HG02885 (cell line): Measurements from ENCODE around the gene DDX51.
"Not testable (repeated sequence)": the region's sequence is repeated elsewhere in the genome, so short reads cannot be mapped to it uniquely, and the experiment has no call there.

Source experiments
- ATAC-seq: cut with Tn5 transposase; IDR thresholded peaks from one replicate; pipeline ENCODE4 v1.9.1; 2021; ENCODE audit warnings: mild to moderate bottlenecking; ENCODE audit not compliant: unreplicated experiment, poor library complexity

The DDX51 gene

DNA sequence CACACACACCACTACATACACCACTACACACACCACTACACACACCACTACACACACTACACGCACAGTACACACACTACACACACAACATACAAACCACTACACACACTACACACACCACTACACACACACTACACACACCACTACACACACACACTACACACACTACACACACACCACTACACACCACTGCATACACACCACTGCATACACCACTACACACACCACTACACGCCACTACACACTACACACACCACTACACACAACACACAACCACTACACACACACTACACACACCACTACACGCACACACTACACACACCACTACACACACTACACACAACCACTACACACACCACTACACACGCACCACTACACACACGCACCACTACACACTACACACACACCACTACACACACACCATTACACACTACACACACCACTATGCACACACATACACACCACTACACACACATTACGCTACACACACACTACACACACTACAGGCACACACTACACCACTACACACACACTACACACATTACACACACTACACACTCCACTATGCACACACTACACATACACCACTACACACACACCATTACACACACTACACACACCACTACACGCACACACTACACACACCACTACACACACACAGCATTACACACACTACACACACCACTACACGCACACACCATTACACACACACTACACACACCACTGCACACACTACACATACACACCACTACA, 12.6 kb upstream of the DDX51 start:
- no peak for ATAC-seq

DNA sequence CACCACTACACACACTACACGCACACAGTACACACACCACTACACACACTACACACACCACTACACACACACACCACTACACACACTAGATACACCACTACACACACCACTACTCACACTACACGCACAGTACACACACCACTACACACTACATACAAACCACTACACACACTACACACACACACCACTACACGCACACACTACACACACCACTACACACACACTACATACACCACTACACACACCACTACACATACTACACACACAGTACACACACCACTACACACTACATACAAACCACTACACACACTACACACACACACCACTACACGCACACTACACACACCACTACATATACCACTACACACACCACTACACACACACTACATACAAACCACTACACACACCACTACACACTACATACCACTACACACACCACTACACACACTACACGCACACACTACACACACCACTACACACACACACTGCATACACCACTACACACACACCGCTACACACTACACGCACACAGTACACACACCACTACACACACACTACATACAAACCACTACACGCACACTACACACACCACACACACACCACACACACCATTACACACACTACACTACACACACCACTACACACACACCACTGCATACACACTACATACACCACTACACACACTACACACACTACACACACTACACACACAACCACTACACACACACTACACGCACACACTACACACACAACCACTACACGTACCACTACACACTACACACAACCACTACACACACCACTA, 11.9 kb upstream of the DDX51 start:
- no peak for ATAC-seq

DNA sequence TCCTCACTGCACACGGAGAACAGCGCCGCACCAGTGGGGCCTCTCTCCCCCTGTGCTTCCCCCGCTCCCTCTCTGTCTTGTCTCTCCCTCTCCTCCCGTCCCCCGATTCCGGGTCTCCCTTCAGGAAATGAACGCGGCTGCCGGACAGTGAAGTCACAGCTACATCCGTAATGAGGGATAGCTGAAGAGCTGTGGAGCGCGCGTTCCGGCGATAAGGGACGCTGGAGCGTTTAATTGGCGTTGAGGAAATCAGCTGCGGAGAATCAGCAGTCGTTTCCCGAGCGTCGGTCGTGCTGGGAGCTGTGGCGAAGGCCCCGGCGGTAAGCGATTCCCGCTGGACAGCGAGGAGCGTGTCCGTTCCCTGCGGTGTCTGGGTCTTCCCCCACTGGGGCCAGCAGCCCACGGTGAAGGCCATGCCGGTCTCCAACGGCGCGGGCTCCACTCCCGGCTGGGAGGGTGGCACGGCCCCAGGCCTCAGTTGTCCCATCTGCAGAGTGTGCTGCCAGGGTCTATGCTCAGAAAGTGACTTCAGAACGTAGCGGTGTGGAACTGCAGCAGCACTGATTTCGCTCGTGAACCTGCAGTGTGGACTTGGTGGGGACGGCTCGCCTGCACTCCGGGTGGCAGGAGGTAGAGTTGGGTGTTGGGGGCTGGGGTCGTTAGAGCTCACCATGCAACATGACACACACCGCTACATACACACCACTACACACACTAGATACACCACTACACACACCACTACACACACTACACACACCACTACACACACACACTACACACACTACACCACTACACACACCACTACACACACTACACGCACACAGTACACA, 11.0 kb upstream of the DDX51 start:
- ATAC-seq: no peak

DNA sequence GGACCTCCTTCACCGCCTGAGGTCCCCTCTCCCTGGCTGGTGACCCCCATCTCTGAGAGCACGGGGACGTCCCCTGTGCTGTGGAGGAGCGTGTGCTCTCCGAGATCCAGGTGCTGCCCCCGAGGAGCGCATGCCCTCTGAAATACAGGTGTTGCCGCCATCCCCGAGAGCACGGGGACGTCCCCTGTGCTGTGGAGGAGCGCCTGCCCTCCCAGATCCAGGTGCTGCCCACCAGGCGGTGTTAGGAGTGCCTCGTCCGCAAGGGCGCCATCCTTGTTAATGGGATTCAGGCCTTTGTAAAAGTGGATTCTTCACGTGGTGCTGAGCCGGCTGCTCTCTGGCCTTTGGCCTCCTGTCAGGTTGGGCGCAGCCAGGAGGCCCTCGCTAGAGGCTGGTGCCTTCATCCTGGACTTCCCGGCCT, 10.2 kb upstream of the DDX51 start:
- no peak for ATAC-seq

DNA sequence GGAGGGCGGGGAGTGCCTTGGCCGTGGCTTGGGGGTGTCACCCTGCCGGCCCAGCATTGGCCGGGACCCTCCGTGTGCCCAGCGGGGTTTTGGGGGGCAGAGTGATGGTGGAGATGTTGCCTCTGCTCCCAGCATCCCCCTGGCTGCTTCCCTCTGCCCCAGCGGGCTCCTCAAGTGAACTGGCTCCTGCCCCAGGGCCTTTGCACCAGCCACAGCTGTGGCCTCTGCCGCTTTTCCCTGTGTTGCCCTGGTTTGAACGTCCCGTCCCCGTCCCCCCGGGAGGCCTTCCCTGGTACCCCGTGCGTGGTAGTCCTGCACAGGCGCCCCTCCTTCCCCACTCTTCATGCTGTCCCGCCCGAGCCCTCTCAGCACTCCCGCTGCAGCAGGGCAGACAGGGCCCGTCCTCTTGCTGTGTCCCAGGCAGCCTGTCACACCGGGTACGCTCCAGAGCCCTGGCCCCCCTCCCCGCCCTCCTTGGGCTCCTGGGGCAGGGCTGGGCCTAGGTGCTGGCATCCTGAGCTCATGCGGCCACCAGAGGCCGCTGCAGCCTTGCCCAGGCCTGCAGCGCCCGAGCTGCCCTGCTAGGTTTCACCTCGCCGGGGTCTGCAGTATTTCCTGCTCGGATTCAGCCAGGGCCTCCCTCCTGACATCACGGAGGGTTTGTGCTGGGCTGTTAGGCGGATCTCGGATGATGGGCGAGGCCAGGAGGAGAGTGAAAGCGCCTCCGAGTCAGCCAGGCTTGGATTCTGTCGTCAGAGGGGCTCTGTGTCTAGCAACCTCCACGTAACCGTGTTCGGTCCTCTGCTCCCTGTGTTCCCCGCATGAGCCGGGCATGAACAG, 9.6 kb upstream of the DDX51 start:
- peak; percentile 83 for ATAC-seq

DNA sequence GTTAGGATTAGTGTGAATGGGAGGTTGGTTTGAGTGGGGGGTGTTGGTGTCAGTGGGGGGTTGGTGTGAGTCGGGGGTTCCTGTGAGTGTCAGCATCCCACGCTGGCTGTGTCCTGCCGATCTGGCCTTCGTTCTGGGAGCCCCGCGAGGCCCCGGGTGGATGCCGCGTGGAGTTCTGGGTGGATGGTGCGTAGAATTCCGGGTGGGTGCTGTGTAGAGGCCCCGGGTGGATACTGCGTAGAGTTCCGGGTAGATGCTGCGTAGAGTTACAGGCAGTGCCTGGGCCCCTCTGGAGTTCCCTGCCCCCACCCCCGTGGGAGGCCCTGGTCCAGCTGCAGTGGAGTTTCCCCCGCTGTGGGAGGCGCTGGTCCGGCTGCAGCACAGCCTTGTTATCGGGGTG, 8.8 kb upstream of the DDX51 start:
- no peak for ATAC-seq

DNA sequence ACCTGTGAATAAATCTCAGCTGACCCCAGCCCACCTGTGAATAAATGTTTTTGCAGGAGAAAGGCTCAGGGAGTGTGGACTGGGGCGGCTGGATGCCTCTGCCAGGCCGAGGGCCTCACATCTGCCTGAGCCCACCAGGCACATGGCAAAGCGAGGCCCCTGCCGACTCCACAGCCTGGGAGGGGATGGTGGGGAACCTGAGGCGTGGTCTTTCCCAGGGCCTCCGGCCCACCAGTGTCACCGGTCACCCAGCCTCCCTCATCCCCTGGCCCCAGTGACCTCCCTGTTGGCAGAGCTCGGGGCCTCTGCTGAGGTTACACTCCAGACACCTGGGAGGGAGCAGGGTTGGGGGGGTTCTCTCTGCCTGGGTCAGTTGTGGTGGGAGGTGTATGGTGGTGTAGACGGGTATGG, 8.3 kb upstream of the DDX51 start:
- ATAC-seq: no peak

DNA sequence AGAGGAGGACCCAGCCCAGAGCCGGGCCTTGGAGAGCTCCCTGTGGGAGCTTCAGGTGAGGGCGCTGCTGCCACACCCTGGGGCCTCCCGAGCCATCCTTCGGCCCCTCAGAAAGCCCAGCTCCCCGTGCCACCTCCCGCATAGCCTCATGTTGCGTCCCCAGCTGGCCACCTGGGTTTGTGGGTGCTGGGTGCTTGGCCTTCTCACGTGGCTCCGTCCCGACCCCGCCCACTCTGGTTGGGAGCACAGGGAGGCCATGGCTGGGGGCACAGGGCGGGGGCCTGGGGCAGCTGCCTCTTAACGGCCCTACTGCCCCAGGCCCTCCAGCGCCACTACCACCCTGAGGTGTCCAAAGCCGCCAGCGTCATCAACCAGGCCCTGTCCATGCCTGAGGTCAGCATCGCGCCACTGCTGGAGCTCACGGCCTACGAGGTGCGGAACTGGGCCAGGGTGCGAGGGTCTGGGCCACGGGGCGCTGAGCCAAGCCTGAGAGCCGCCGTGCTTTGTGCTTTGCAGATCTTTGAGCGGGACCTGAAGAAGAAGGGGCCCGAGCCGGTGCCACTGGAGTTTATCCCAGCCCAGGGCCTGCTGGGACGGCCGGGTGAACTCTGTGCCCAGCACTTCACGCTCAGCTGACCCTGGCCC, 7.8 kb upstream of the DDX51 start:
- no peak for ATAC-seq

DNA sequence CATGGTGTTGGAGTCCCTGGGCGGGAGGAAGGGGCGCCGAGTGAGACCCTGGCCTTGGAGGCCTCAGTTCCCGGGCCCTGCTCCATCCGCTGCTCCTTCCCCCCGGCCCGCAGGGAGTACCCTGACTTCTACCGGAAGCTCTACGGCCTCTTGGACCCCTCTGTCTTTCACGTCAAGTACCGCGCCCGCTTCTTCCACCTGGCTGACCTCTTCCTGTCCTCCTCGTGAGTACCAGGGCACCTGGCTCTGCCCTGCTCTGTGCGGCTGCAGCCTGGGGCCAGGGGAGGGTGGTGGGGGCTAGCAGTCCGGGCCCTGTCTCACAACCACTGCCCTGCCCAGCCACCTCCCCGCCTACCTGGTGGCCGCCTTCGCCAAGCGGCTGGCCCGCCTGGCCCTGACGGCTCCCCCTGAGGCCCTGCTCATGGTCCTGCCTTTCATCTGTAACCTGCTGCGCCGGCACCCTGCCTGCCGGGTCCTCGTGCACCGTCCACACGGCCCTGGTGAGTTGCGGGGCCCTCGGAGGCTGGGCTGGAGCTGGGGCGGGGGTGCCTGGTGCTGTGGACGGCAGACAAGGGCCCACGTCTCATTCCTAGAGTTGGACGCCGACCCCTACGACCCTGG, 7.1 kb upstream of the DDX51 start:
- ATAC-seq: no peak

DNA sequence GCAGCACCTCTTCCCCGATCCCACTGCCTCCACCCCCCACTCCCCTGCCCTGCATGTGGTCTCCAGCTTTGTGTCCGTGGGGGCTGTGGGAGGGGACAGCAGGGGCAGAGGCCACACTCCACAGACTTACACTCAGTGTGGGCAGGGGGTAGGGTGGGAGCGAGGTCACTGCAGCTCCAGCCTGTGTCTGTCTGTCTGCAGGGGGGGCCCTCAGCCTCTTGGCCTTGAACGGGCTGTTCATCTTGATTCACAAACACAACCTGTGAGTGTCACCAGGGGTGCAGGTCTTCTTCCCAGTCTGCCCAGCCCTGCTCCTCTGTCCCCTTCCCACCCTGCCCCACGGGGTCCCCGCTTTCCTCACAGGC, 6.6 kb upstream of the DDX51 start:
- no peak for ATAC-seq

DNA sequence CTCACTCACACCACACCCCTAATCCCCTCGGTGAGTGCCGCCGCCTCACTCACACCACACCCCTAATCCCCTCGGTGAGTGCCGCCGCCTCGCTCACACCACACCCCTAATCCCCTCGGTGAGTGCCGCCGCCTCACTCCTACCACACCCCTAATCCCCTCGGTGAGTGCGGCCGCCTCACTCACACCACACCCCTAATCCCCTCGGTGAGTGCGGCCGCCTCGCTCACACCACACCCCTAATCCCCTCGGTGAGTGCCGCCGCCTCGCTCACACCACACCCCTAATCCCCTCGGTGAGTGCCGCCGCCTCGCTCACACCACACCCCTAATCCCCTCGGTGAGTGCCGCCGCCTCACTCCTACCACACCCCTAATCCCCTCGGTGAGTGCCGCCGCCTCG, 5.4 kb upstream of the DDX51 start:
- ATAC-seq: not testable (repeated sequence)

DNA sequence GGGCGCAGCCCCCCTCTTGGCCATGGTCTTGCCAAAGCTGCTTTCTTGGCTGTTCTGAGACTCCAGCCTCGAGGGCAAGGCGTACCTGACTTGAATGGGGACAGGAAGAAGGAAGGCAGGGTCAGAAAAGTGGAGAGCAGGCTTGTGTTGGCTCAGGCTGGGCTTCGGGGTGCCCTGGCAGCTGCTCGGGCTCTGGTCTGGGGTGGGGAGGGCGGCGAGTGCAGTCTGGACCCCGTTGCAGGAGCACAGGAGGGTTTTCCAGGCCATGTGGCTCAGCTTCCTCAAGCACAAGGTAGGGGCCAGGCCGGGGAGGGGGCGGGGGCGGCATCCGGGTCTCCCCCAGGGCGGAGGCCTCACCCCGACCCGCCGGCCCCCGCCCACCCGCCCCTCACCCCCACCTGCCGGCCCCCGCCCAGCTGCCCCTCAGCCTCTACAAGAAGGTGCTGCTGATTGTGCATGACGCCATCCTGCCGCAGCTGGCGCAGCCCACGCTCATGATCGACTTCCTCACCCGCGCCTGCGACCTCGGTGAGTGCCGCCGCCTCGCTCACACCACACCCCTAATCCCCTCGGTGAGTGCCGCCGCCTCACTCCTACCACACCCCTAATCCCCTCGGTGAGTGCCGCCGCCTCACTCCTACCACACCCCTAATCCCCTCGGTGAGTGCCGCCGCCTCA, 4.4 kb upstream of the DDX51 start:
- no peak for ATAC-seq

DNA sequence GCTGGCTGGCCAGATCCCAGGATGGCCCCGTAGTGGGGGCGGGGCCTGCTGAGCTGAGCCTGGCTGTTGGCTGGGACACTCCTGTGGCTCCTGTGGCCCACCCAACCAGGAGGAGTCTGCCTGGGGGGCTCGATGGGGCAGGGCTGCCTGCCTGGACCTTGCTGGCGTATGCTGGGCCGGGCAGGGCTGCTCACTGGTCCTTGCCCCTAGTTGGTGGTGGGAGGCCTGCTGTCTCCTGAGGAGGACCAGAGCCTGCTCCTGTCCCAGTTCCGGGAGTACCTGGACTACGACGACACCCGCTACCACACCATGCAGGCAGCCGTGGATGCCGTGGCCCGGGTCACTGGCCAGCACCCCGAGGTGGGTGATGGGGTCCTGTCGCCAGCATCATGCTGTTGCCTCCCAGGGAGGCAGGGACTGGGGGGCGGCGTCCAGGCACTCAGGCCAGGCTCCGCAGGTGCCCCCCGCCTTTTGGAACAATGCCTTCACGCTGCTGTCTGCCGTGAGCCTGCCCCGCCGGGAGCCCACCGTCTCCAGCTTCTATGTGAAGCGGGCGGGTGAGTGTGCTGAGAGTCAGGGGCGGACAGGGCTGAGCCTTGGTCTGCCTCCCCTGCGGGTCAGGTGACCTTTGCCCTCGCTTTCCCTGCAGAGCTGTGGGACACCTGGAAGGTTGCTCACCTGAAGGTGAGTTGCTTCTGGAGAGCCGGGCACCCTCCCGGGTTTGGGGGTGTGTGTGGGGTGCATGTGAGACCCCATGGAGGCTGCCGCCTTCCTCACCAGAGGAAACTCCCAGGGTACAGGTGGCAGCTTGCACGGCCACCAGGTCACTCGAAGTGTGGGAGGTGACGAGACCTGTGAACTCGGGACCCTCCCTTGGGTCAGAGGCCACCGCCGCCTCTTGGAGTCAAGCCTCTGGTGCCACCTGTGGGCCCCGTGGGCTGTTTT, 3.6 kb upstream of the DDX51 start:
- ATAC-seq: no peak

DNA sequence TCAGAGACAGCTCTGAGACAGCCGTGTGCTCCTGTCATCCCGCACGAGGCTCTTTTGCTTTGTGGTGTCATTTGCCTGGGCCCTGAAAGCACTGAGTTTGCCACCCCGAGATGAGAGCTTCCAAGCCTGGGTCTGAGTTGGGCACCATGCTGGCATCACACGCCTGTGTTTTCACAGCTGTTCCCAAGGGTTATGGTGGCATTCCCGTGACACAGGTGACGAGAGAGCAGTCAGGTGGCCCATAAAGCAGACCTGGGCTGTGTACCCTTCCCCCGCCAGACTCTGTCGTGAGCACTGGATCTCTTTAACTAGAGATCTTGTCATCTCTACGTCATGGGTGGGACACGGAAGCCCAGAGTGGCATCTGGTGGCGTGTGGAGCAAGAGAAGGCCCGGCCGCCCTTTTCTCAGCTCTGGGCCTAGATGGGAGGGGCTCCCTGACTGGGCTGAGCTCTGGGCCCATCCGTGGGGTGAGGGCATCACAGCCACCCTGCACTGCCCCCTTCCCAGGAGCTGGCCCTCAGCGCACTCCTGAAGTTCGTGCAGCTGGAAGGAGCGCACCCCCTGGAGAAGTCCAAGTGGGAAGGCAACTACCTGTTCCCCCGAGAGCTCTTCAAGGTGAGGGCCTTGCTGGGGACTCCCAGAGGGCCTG, 2.8 kb upstream of the DDX51 start:
- ATAC-seq: no peak

DNA sequence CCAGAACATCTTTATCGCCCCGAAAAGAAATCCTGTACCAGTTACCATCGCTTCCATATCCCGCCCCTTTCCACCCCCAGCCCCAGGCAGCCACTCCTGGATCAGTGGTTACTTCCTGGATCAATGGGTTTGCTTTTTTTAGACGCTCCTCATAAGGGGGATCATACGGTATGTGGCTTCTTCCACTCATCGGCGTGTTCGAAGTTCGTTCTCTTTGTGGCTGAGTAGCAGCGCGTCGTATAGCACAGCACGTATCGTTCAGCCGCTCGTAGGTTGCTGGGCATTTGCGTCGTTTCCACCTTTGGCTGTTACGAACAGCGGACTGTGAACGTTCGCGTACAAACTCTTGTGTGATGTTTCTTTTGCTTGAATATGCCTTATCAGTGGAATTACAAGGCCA, 2.0 kb upstream of the DDX51 start:
- no peak for ATAC-seq

DNA sequence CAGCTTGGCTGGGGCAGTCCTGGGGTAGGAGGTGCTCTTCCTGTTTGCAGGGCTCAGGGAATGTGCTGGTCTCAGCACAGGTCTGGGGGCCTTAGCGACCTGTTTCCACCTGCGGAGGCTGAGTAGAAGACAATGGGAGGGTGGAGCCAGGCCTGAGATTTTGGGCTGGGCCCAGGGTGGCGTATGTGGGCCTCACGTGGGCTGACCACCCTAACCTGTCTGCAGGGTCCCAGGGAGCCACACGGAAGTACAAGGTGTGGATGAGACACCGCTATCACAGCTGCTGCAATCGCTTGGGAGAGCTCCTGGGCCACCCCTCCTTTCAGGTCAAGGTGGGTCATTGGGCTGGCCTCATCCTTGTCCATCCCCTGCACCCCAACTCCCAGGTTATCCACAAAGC, 1.2 kb upstream of the DDX51 start:
- ATAC-seq: no peak

DNA sequence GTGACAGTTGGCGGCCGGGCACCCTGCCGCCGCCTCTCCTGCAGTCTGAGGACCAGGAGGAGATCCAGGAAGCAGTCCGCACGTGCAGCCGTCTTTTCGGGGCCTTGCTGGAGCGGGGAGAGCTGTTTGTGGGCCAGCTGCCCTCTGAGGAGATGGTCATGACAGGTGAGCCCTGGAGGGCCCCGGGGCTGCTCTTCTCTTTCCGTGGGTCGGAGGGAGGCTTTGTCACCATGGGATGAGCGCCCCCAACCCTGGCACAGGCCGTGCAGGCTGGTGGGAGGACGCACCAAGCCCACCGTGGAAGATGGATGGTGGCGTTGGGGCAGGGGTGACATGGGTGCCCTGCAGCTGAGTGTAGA, 670 bp upstream of the DDX51 start:
- no peak for ATAC-seq
